DOHH2 (cell line): Measurements from ENCODE around the gene SERPINI1.

ENCODE experiments used
- H3F3A ChIP-seq: fragments of 200-600 bp; sonication (generic), shearing (Covaris generic); 2 replicates; pipeline ENCODE4 v1.6.0; 2016; ENCODE audit warnings: antibody characterized with exemption, mild to moderate bottlenecking; ENCODE audit not compliant: control insufficient read depth, insufficient read depth
- H3K27ac ChIP-seq: fragments of 200-600 bp; sonication (generic); 2 replicates; pipeline ENCODE4 v1.5.1; 2014; ENCODE audit warnings: low read depth, mild to moderate bottlenecking, low read length, moderate library complexity
- H3K27me3 ChIP-seq: fragments of 200-600 bp; sonication (generic); 2 replicates; pipeline ENCODE4 v1.6.1; 2014; ENCODE audit warnings: mild to moderate bottlenecking, low read length, mixed read lengths; ENCODE audit not compliant: control insufficient read depth
- H3K36me3 ChIP-seq: fragments of 200-600 bp; sonication (generic); 2 replicates; pipeline ENCODE4 v1.6.1; 2014; ENCODE audit warnings: mild to moderate bottlenecking, low read length, moderate library complexity, mixed read lengths; ENCODE audit not compliant: control insufficient read depth
- H3K4me1 ChIP-seq: fragments of 200-600 bp; sonication (generic); 2 replicates; pipeline ENCODE4 v1.6.1; 2014; ENCODE audit warnings: mild to moderate bottlenecking, low read length, mixed read lengths; ENCODE audit not compliant: control insufficient read depth
- H3K4me2 ChIP-seq: fragments of 200-600 bp; sonication (generic); 2 replicates; pipeline ENCODE4 v1.6.0; 2014; ENCODE audit warnings: mild to moderate bottlenecking, low read length, moderate library complexity
- H3K4me3 ChIP-seq: fragments of 200-600 bp; sonication (generic); 2 replicates; pipeline ENCODE4 v1.5.1; 2014; ENCODE audit warnings: mild to moderate bottlenecking, low read length, mixed read lengths
- H3K79me2 ChIP-seq: fragments of 200-600 bp; sonication (generic); 2 replicates; pipeline ENCODE4 v1.6.1; 2014; ENCODE audit warnings: mild to moderate bottlenecking, low read length, mixed read lengths; ENCODE audit not compliant: control insufficient read depth
- H3K9me2 ChIP-seq: fragments of 200-600 bp; sonication (generic); replicated peaks from 2 replicates; pipeline ENCODE4 v1.6.1; 2014; ENCODE audit warnings: mild to moderate bottlenecking, low read length, mixed read lengths; ENCODE audit not compliant: control insufficient read depth
- H3K9me3 ChIP-seq: fragments of 200-600 bp; sonication (generic); 2 replicates; pipeline ENCODE4 v1.6.1; 2014; ENCODE audit warnings: antibody characterized with exemption, low read length, mixed read lengths; ENCODE audit not compliant: control insufficient read depth, insufficient read depth
- H4K20me1 ChIP-seq: fragments of 200-600 bp; sonication (generic); 2 replicates; pipeline ENCODE4 v1.6.0; 2014; ENCODE audit warnings: low read depth, mild to moderate bottlenecking, antibody characterized with exemption, low read length, moderate library complexity; ENCODE audit not compliant: control insufficient read depth, insufficient read depth
- CTCF ChIP-seq: fragments of 200-600 bp; sonication (generic); IDR thresholded peaks from one replicate; pipeline ENCODE4 v1.5.1; 2014; ENCODE audit warnings: antibody characterized with exemption, mild to moderate bottlenecking, low read depth, low read length; ENCODE audit not compliant: poor library complexity, severe bottlenecking
- EZH2phosphoT487 ChIP-seq: fragments of 200-600 bp; sonication (generic); IDR thresholded peaks from 2 replicates; pipeline ENCODE4 v1.6.1; 2017; ENCODE audit warnings: borderline replicate concordance, mild to moderate bottlenecking, antibody characterized with exemption, low read length, moderate library complexity, mixed read lengths

Gene SERPINI1

GRCh38 chr3:167840247-167840646 is 104.7 kb downstream of the SERPINI1 start:
- no peaks in the 10 kb centered on the region for H4K20me1 ChIP-seq
- no peak for TF ChIP-seq CTCF
- no peak for TF ChIP-seq EZH2phosphoT487
- peaks cover 43% of the 10 kb centered on the region for H3K4me1 ChIP-seq
- no peaks in the 10 kb centered on the region for H3K27me3 ChIP-seq
- no peak overlapping the region for H3K4me2 ChIP-seq
- no peaks in the 10 kb centered on the region for H3K9me3 ChIP-seq
- no peak overlapping the region for H3K4me3 ChIP-seq
- H3K9me2 ChIP-seq: no peaks in the 10 kb centered on the region
- H3K79me2 ChIP-seq: no peaks in the 10 kb centered on the region
- H3K36me3 ChIP-seq: peaks cover 8% of the 10 kb centered on the region
- peaks cover 6% of the 10 kb centered on the region; the same call in 1 of the 2 replicates for H3F3A ChIP-seq
- H3K27ac ChIP-seq: no peak overlapping the region

- Histone ChIP-seq H3K4me3 (peak overlapping the region; percentile 56), H4K20me1 (no peaks in the 10 kb centered on the region), H3F3A (peaks cover 6% of the 10 kb centered on the region; the same call in 1 of the 2 replicates), H3K4me1 (peaks cover 58% of the 10 kb centered on the region), H3K27me3 (no peaks in the 10 kb centered on the region), H3K36me3 (peaks cover 13% of the 10 kb centered on the region), H3K9me2 (no peaks in the 10 kb centered on the region), H3K27ac (peak overlapping the region; percentile 83), H3K9me3 (peaks cover 3% of the 10 kb centered on the region; the same call in 1 of the 2 replicates), H3K4me2 (peak overlapping the region; percentile 69), H3K79me2 (no peaks in the 10 kb centered on the region)
- TF ChIP-seq CTCF: no peak
- no peak for TF ChIP-seq EZH2phosphoT487
These were observed 108.0 kb downstream of the SERPINI1 start for GRCh38 chr3:167843481-167843880.

GRCh38 chr3:167843886-167844285 is 108.4 kb downstream of the SERPINI1 start:
- H3K4me2 ChIP-seq: peak overlapping the region; percentile 69
- H3K4me3 ChIP-seq: peak overlapping the region; percentile 56
- H3K27ac ChIP-seq: peak overlapping the region; percentile 83

More at GRCh38 chr3:167843886-167844285, 108.4 kb downstream of the SERPINI1 start:
- Histone ChIP-seq H3K9me2 (no peaks in the 10 kb centered on the region), H3K4me1 (peaks cover 58% of the 10 kb centered on the region), H3K27me3 (no peaks in the 10 kb centered on the region), H3K36me3 (peaks cover 13% of the 10 kb centered on the region), H3F3A (peaks cover 6% of the 10 kb centered on the region; the same call in 1 of the 2 replicates), H4K20me1 (no peaks in the 10 kb centered on the region), H3K79me2 (no peaks in the 10 kb centered on the region), H3K9me3 (peaks cover 3% of the 10 kb centered on the region; the same call in 1 of the 2 replicates)
- no peak for TF ChIP-seq CTCF
- TF ChIP-seq EZH2phosphoT487: no peak
